Natural killer cell treated with Interleukin-12 subunit alpha and Interleukin-12 subunit beta and Interleukin-15 and Interleukin-18, amount 100 ng/mL, for 72 hours (primary cell): ENCODE results near the gene ELOVL2. TPM values are rescaled to one million over a fixed set of nuclear protein-coding genes. Genes with fewer than 3 reads are reported as not detected.

Experiments used
- ATAC-seq, 2 donors: fragments of 150-1000 bp; cut with Tn5 transposase in 1 of 2; sonication (Bioruptor Pico), chemical (Tn5 transposase) in 1 of 2; 2 replicates each; pipeline ENCODE4 v1.10.0; 2021
- DNase-seq: peaks from one replicate; pipeline ENCODE4 v3.0.0; 2022; ENCODE audit warnings: low spot score
- H3K27ac Mint-ChIP-seq, 2 donors: 1 replicate in 1 of 2; 2 replicates in 1 of 2; pipeline ENCODE4 v1.8.0; 2022; ENCODE audit warnings: mixed read lengths in 2 of 2, mild to moderate bottlenecking in 1 of 2, moderate library complexity in 1 of 2
- H3K27me3 Mint-ChIP-seq, 2 donors: 1 replicate in 1 of 2; 2 replicates in 1 of 2; pipeline ENCODE4 v1.8.0; 2022; ENCODE audit warnings: mixed read lengths in 2 of 2
- H3K36me3 Mint-ChIP-seq: one replicate; pipeline ENCODE4 v1.8.0; 2022; ENCODE audit warnings: mixed read lengths
- H3K4me1 Mint-ChIP-seq, 2 donors: 1 replicate in 1 of 2; 2 replicates in 1 of 2; pipeline ENCODE4 v1.8.0; 2022; ENCODE audit warnings: low read depth in 2 of 2, mixed read lengths in 2 of 2, mild to moderate bottlenecking in 1 of 2
- H3K4me3 Mint-ChIP-seq: one replicate; pipeline ENCODE4 v1.8.0; 2022; ENCODE audit warnings: mixed read lengths
- H3K9me3 Mint-ChIP-seq: 2 replicates; pipeline ENCODE4 v1.8.0; 2022; ENCODE audit warnings: mixed read lengths
- total RNA-seq, 2 donors: library from RNA; stranded (reverse); gene quantifications; one replicate each; pipeline ENCODE4 v1.2.3, GENCODE V29; 2022

The ELOVL2 gene
- total RNA-seq, 2 donors from 2014 or later, result not detected

- Mint-ChIP-seq H3K36me3 (no peaks in the 10 kb centered on the region), H3K27ac (no peak overlapping the region), H3K27me3 (peaks cover 17 to 25% of the 10 kb centered on the region in 2 donors), H3K4me3 (no peak overlapping the region), H3K9me3 (peaks cover 5% of the 10 kb centered on the region), H3K4me1 (no peaks in the 10 kb centered on the region)
- DNase-seq (no peak), ATAC-seq (no peak)
Observed at GRCh38 chr6:10972196-10972595, 71.9 kb downstream of the ELOVL2 start.

- ATAC-seq (peak in 1 of 2 donors; percentile 32), DNase-seq (no peak)
- no peaks in the 10 kb centered on the region for H3K4me1 Mint-ChIP-seq
- H3K36me3 Mint-ChIP-seq, result peaks cover 6% of the 10 kb centered on the region
- H3K27me3 Mint-ChIP-seq, result peaks cover 17 to 25% of the 10 kb centered on the region in 2 donors
- H3K27ac Mint-ChIP-seq, result no peak overlapping the region
- no peak overlapping the region for H3K4me3 Mint-ChIP-seq
- H3K9me3 Mint-ChIP-seq, result peaks cover 5% of the 10 kb centered on the region
Observed at GRCh38 chr6:10970731-10971130, 73.4 kb downstream of the ELOVL2 start.

GRCh38 chr6:10968776-10969175 is 75.3 kb downstream of the ELOVL2 start:
- ATAC-seq, result no peak
- Mint-ChIP-seq H3K27me3 (peaks cover 20 to 36% of the 10 kb centered on the region in 2 donors), H3K36me3 (peaks cover 6% of the 10 kb centered on the region), H3K9me3 (peaks cover 5% of the 10 kb centered on the region), H3K4me3 (no peak overlapping the region), H3K4me1 (no peaks in the 10 kb centered on the region), H3K27ac (no peak overlapping the region)
- no peak for DNase-seq

- DNase-seq (no peak), ATAC-seq (no peak)
- Mint-ChIP-seq H3K36me3 (peaks cover 6% of the 10 kb centered on the region), H3K27ac (no peak overlapping the region), H3K4me1 (no peaks in the 10 kb centered on the region), H3K9me3 (peaks cover 5% of the 10 kb centered on the region), H3K4me3 (no peak overlapping the region), H3K27me3 (peaks cover 19 to 32% of the 10 kb centered on the region in 2 donors)
Observed at GRCh38 chr6:10964684-10965083, 79.4 kb downstream of the ELOVL2 start.

- Mint-ChIP-seq H3K9me3 (peaks cover 5% of the 10 kb centered on the region), H3K27ac (no peak overlapping the region), H3K4me1 (no peaks in the 10 kb centered on the region), H3K27me3 (peaks cover 17 to 34% of the 10 kb centered on the region in 2 donors), H3K36me3 (peaks cover 6% of the 10 kb centered on the region), H3K4me3 (no peak overlapping the region)
- ATAC-seq, result no peak
- no peak for DNase-seq
Observed at GRCh38 chr6:10963113-10963512, 81.0 kb downstream of the ELOVL2 start.

GRCh38 chr6:10962673-10963072 is 81.4 kb downstream of the ELOVL2 start:
- DNase-seq, result no peak
- Mint-ChIP-seq H3K27ac (no peak overlapping the region), H3K9me3 (peaks cover under 1% of the 10 kb centered on the region), H3K4me1 (no peaks in the 10 kb centered on the region), H3K4me3 (no peak overlapping the region), H3K36me3 (peaks cover 6% of the 10 kb centered on the region), H3K27me3 (peaks cover 13 to 30% of the 10 kb centered on the region in 2 donors)
- no peak for ATAC-seq

GRCh38 chr6:10961837-10962236 is 82.3 kb downstream of the ELOVL2 start:
- H3K4me1 Mint-ChIP-seq, result no peaks in the 10 kb centered on the region
- no peak for DNase-seq
- no peak overlapping the region for H3K4me3 Mint-ChIP-seq
- ATAC-seq, result no peak
- peaks cover 6% of the 10 kb centered on the region for H3K36me3 Mint-ChIP-seq
- H3K27ac Mint-ChIP-seq, result no peak overlapping the region
- no peaks in the 10 kb centered on the region for H3K9me3 Mint-ChIP-seq
- peaks cover 13 to 28% of the 10 kb centered on the region in 2 donors for H3K27me3 Mint-ChIP-seq

GRCh38 chr6:10960171-10960570 is 83.9 kb downstream of the ELOVL2 start:
- Mint-ChIP-seq H3K4me1 (no peaks in the 10 kb centered on the region), H3K4me3 (no peak overlapping the region), H3K36me3 (no peaks in the 10 kb centered on the region), H3K9me3 (no peaks in the 10 kb centered on the region), H3K27ac (no peak overlapping the region), H3K27me3 (peaks cover 13 to 25% of the 10 kb centered on the region in 2 donors)
- DNase-seq (no peak), ATAC-seq (no peak)

GRCh38 chr6:10957414-10957886 is 86.7 kb downstream of the ELOVL2 start:
- Mint-ChIP-seq H3K4me3 (no peak overlapping the region), H3K27ac (no peak overlapping the region), H3K9me3 (no peaks in the 10 kb centered on the region), H3K4me1 (peaks cover 0 to 4% of the 10 kb centered on the region in 2 donors), H3K27me3 (peaks cover 14 to 31% of the 10 kb centered on the region in 2 donors), H3K36me3 (no peaks in the 10 kb centered on the region)
- no peak for ATAC-seq
- DNase-seq, result no peak

GRCh38 chr6:10956776-10957175 is 87.3 kb downstream of the ELOVL2 start:
- H3K27me3 Mint-ChIP-seq, result peaks cover 17 to 31% of the 10 kb centered on the region in 2 donors
- no peak overlapping the region for H3K4me3 Mint-ChIP-seq
- peaks cover 0 to 4% of the 10 kb centered on the region in 2 donors for H3K4me1 Mint-ChIP-seq
- DNase-seq (no peak), ATAC-seq (no peak)
- H3K27ac Mint-ChIP-seq, result no peak overlapping the region
- no peaks in the 10 kb centered on the region for H3K36me3 Mint-ChIP-seq
- H3K9me3 Mint-ChIP-seq, result no peaks in the 10 kb centered on the region

- H3K27ac Mint-ChIP-seq, result no peak overlapping the region
- no peak overlapping the region for H3K4me3 Mint-ChIP-seq
- H3K36me3 Mint-ChIP-seq, result no peaks in the 10 kb centered on the region
- peaks cover 0 to 4% of the 10 kb centered on the region in 2 donors for H3K4me1 Mint-ChIP-seq
- H3K9me3 Mint-ChIP-seq, result no peaks in the 10 kb centered on the region
- DNase-seq, result peak; percentile 75
- ATAC-seq, result peak; percentile 59 to 71
- H3K27me3 Mint-ChIP-seq, result peaks cover 23 to 32% of the 10 kb centered on the region in 2 donors
Observed at GRCh38 chr6:10954590-10955010, 89.5 kb downstream of the ELOVL2 start.

GRCh38 chr6:10951675-10952282 is 92.3 kb downstream of the ELOVL2 start:
- no peaks in the 10 kb centered on the region for H3K9me3 Mint-ChIP-seq

GRCh38 chr6:10949579-10950490 is 94.3 kb downstream of the ELOVL2 start:
- Mint-ChIP-seq H3K27ac (no peak overlapping the region), H3K36me3 (no peaks in the 10 kb centered on the region), H3K4me3 (no peak overlapping the region), H3K27me3 (peaks cover 35 to 51% of the 10 kb centered on the region in 2 donors), H3K9me3 (no peaks in the 10 kb centered on the region), H3K4me1 (peaks cover 0 to 4% of the 10 kb centered on the region in 2 donors)
- ATAC-seq (no peak), DNase-seq (no peak)

More at GRCh38 chr6:10951675-10952282, 92.3 kb downstream of the ELOVL2 start:
- Mint-ChIP-seq H3K4me3 (no peak overlapping the region), H3K4me1 (peaks cover 0 to 4% of the 10 kb centered on the region in 2 donors), H3K27me3 (peaks cover 32 to 48% of the 10 kb centered on the region in 2 donors), H3K36me3 (no peaks in the 10 kb centered on the region), H3K27ac (no peak overlapping the region)
- ATAC-seq (no peak), DNase-seq (no peak)

- peaks cover 26 to 38% of the 10 kb centered on the region in 2 donors for H3K27me3 Mint-ChIP-seq
- no peak for ATAC-seq
- no peaks in the 10 kb centered on the region for H3K9me3 Mint-ChIP-seq
- no peak for DNase-seq
- no peak overlapping the region for H3K27ac Mint-ChIP-seq
- H3K36me3 Mint-ChIP-seq, result no peaks in the 10 kb centered on the region
- no peaks in the 10 kb centered on the region for H3K4me1 Mint-ChIP-seq
- H3K4me3 Mint-ChIP-seq, result no peak overlapping the region
Observed at GRCh38 chr6:10947966-10948365, 96.1 kb downstream of the ELOVL2 start.
